Left hindlimb (tissue), 1 donor: ENCODE data around the gene CCNJL.

Experiments
- DNase-seq: peaks from one replicate; pipeline ENCODE4 v3.0.0-alpha.2; 2018

CCNJL gene

DNA sequence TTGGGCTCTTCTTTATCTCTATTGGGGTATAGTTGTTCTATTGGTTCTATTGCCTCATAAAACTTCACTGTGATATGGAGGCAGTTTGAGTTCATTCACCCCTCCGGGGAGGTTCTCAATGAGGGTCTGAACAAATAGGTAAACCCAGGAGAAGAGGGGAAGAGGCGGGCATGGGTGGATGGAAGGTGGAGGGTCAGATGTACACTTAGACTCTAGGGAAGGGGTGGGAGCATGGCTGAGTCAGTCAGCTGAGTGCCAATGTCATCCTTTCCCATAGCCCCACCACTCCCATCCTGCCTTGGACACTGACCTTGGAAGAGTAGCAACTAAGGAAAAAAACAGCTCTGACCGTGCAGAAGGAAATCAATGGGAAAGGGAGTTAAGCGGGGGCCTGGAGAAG is 93.0 kb downstream of the CCNJL start:
- no peak for DNase-seq

DNA sequence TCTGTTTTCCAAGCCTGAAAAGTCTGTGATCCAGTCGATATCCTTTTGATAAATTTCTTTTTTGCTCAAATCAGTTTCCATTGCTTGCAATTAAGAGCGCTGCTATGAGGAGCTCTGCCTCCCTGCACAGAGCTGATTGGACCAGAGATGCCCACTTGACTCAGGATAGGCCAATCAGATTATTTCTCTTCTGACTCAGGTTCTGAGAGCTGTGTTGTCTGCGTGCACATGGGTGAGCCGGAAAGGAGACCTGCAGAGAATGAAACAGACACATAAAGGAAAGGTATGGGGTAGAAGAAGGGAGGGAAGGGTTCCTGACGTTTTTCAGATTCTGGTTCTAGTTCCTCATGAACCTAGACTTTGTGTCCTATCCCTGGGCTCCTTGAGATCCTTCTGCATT is 98.8 kb downstream of the CCNJL start:
- DNase-seq: no peak

- DNase-seq: no peak
These were observed 101.0 kb downstream of the CCNJL start for GRCh38 chr5:160211352-160211751.

GRCh38 chr5:160210606-160211005 is 101.8 kb downstream of the CCNJL start:
- no peak for DNase-seq

DNA sequence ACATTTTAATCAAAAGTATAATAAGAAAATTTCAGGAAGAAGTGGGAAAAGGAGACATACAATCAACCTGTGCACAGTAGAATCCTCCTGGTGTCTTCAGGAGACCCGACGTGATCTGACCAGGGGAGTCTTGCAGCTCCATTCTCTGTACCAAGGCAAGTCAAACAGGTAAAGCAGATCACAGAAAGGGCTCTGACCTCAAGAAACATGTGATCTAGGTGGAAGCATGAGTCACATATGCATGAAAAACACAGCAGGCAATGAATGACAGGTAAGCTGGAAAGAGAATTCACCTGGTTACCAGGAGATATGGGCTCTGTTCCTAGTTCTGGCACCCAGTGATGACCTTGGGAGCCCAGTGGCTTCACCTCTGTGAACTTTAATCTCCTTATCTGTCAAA is 102.4 kb downstream of the CCNJL start:
- DNase-seq: no peak

GRCh38 chr5:160207061-160207460 is 105.3 kb downstream of the CCNJL start:
- no peak for DNase-seq
